Ascending aorta (tissue), 2 donors: ENCODE measurements around the gene XAF1. TPM values are rescaled to one million over a fixed set of nuclear protein-coding genes. Genes with fewer than 3 reads are reported as not detected.

ENCODE experiments used
- DNase-seq, 2 donors: peaks; one replicate each; pipeline ENCODE4 v3.0.0-alpha.2; 2019; ENCODE audit warnings: low spot score in 2 of 2
- H3K27ac ChIP-seq, 2 donors: fragments of 200-600 bp; sonication (generic); one replicate each; pipeline ENCODE4 v1.5.1; 2016 to 2017; ENCODE audit warnings: mild to moderate bottlenecking in 1 of 2
- H3K27me3 ChIP-seq: fragments of 200-600 bp; sonication (generic); one replicate; pipeline ENCODE4 v1.5.1; 2017
- H3K36me3 ChIP-seq, 2 donors: fragments of 200-600 bp; sonication (generic); one replicate each; pipeline ENCODE4 v1.5.1; 2016
- H3K4me1 ChIP-seq, 2 donors: fragments of 200-600 bp; sonication (generic); one replicate each; pipeline ENCODE4 v1.5.1; 2016 to 2017; ENCODE audit warnings: mild to moderate bottlenecking in 1 of 2
- H3K4me3 ChIP-seq, 2 donors: fragments of 200-600 bp; sonication (generic); one replicate each; pipeline ENCODE4 v1.5.1; 2016 to 2017; ENCODE audit warnings: mild to moderate bottlenecking in 1 of 2
- H3K9me3 ChIP-seq, 2 donors: fragments of 200-600 bp; sonication (generic); one replicate each; pipeline ENCODE4 v1.5.1; 2016
- intact Hi-C: fragments of 100-400 bp; cut with DNase I; formaldehyde crosslinking; loops from one replicate; pipeline ENCODE4 v1.15.1; 2023
- total RNA-seq: library from RNA; depleted of rRNA; stranded (reverse); fragments of >200 nt; gene quantifications from one replicate; pipeline ENCODE4 v1.1.0, GENCODE V29; 2016
- TF ChIP-seq, protein P1 (sequence below), 3 experiments: fragments of 200-600 bp in 2 of 3; fragments of 450-650 bp in 1 of 3; sonication (generic) in 2 of 3; IDR thresholded peaks; one replicate each; pipeline ENCODE4 v1.5.1; 2016 to 2019; ENCODE audit warnings: antibody characterized with exemption in 3 of 3, mild to moderate bottlenecking in 1 of 3, moderate library complexity in 1 of 3

XAF1 gene, protein sequence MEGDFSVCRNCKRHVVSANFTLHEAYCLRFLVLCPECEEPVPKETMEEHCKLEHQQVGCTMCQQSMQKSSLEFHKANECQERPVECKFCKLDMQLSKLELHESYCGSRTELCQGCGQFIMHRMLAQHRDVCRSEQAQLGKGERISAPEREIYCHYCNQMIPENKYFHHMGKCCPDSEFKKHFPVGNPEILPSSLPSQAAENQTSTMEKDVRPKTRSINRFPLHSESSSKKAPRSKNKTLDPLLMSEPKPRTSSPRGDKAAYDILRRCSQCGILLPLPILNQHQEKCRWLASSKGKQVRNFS
- 39.8 TPM for total RNA-seq

GRCh38 chr17:6755731-6756184 lies at the start of gene XAF1:
TSS of gene XAF1 (plus strand) at chr17:6756046. CDS start at chr17:6756079, 33 bp downstream.
- DNase-seq = no peak
- H3K4me3 ChIP-seq = peak within 1 kb of the TSS; percentile 44 to 63
- no peaks in the 10 kb centered on the region for H3K27me3 ChIP-seq
- intact Hi-C loops = loop anchor here (10.0 kb wide), 1 partner anchor 259 kb away; the partner anchor contains the start of gene RNASEK
- H3K27ac ChIP-seq = peak within 1 kb of the TSS; percentile 74 to 79
- no peaks in the 10 kb centered on the region for H3K9me3 ChIP-seq
- peaks cover 4 to 30% of the 10 kb centered on the region in 2 donors for H3K4me1 ChIP-seq
- peaks cover 13 to 21% of the 10 kb centered on the region in 2 donors for H3K36me3 ChIP-seq
- TF ChIP-seq, protein P1, sequence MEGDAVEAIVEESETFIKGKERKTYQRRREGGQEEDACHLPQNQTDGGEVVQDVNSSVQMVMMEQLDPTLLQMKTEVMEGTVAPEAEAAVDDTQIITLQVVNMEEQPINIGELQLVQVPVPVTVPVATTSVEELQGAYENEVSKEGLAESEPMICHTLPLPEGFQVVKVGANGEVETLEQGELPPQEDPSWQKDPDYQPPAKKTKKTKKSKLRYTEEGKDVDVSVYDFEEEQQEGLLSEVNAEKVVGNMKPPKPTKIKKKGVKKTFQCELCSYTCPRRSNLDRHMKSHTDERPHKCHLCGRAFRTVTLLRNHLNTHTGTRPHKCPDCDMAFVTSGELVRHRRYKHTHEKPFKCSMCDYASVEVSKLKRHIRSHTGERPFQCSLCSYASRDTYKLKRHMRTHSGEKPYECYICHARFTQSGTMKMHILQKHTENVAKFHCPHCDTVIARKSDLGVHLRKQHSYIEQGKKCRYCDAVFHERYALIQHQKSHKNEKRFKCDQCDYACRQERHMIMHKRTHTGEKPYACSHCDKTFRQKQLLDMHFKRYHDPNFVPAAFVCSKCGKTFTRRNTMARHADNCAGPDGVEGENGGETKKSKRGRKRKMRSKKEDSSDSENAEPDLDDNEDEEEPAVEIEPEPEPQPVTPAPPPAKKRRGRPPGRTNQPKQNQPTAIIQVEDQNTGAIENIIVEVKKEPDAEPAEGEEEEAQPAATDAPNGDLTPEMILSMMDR (IDR thresholded peaks at IDR 0.05) = no peak

DNA sequence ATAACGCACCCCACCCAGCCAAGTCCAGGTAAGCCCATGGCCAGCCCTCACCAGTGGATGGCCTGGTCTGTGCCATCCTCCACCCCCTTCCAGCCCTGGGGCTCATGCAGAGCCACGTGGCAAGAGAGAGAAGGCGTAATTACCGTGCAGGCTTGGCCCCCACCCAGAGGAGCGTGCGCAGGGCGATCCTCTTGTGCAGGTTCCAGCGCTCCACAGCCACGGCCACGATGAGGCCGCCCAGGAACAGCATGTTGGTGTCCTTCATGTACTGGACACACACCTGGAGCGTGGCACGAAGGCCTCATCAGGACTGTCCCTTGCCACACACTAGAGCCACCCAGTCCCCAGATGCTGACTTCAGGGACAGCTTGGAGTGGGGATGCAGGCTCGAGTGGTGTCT lies 49.3 kb upstream of the XAF1 start:
- Histone ChIP-seq H3K36me3 (no peaks in the 10 kb centered on the region), H3K27ac (no peak overlapping the region), H3K27me3 (no peaks in the 10 kb centered on the region), H3K4me1 (no peaks in the 10 kb centered on the region), H3K9me3 (no peaks in the 10 kb centered on the region), H3K4me3 (no peak overlapping the region)
- TF ChIP-seq, protein P1 (IDR thresholded peaks at IDR 0.05) = no peak
- intact Hi-C loops = no loop called here
- peak in 1 of 2 donors; percentile 46 for DNase-seq

- no peaks in the 10 kb centered on the region for H3K36me3 ChIP-seq
- TF ChIP-seq, protein P1 (IDR thresholded peaks at IDR 0.05) = no peak
- H3K27me3 ChIP-seq = no peaks in the 10 kb centered on the region
- no peak overlapping the region for H3K4me3 ChIP-seq
- H3K27ac ChIP-seq = no peak overlapping the region
- H3K4me1 ChIP-seq = no peaks in the 10 kb centered on the region
- peak in 1 of 2 donors; percentile 13 for DNase-seq
- intact Hi-C loops = no loop called here
- H3K9me3 ChIP-seq = no peaks in the 10 kb centered on the region
Measured at GRCh38 chr17:6706996-6707395, 48.9 kb upstream of the XAF1 start.

GRCh38 chr17:6708357-6708961 lies 47.4 kb upstream of the XAF1 start:
- TF ChIP-seq, protein P1 (IDR thresholded peaks at IDR 0.05) = no peak
- Histone ChIP-seq H3K27ac (no peak overlapping the region), H3K4me1 (no peaks in the 10 kb centered on the region), H3K27me3 (peaks cover 14% of the 10 kb centered on the region), H3K9me3 (no peaks in the 10 kb centered on the region), H3K4me3 (no peak overlapping the region), H3K36me3 (no peaks in the 10 kb centered on the region)
- peak in 1 of 2 donors; percentile 33 for DNase-seq
- intact Hi-C loops = no loop called here

GRCh38 chr17:6710317-6710716 lies 45.5 kb upstream of the XAF1 start:
- TF ChIP-seq, protein P1 (IDR thresholded peaks at IDR 0.05) = no peak
- peaks cover 16% of the 10 kb centered on the region for H3K27me3 ChIP-seq
- H3K36me3 ChIP-seq = no peaks in the 10 kb centered on the region
- H3K4me1 ChIP-seq = no peaks in the 10 kb centered on the region
- H3K4me3 ChIP-seq = no peak overlapping the region
- intact Hi-C loops = no loop called here
- peak in 1 of 2 donors; percentile 21 for DNase-seq
- no peak overlapping the region for H3K27ac ChIP-seq
- peaks cover 0 to 7% of the 10 kb centered on the region in 2 donors for H3K9me3 ChIP-seq
